Measurements from ENCODE around the gene TOPAZ1. TPM values are rescaled to one million over a fixed set of nuclear protein-coding genes. Genes with fewer than 3 reads are reported as not detected.

The TOPAZ1 gene
- total and polyA plus RNA-seq, 3 donors from 2014 or later: 2.5 to 11.7 (median 7.4) TPM

DNA sequence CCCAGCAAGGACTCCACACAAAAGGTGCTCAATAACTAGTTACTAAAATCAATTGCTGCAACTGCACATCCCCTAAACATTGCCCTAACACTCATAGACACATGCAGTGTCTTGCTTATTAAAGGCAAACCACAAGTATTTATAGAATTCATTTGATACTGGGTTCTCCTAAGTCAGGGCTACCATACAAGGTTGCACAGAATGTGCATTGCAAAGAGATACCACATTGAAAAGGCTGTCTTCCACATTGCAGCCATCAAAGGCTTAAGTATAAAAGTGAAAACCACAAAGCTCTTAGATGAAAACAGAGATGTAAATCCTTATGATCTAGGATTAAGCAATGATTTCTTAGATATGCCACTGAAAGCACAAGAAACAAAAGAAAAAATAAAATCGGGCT is 33.6 kb upstream of the TOPAZ1 start:
- intact Hi-C loops (cut with DNase I; ENCODE audit: low total_unique reads): no loop called here
- 74 to 94% methylated on average over 1 of the region's 1 CpG for WGBS, 2 donors
- Histone ChIP-seq H3K27ac (no peak overlapping the region), H3K27me3 (no peaks in the 10 kb centered on the region), H3K4me3 (no peak overlapping the region), H3K4me1 (no peaks in the 10 kb centered on the region), H3K9me3 (no peaks in the 10 kb centered on the region), H3K36me3 (ENCODE audit: low read depth, missing control alignments) (no peaks in the 10 kb centered on the region)
- no peak for DNase-seq
- TF ChIP-seq POLR2A (IDR thresholded peaks at IDR 0.05): no peak
- TF ChIP-seq, protein P1, sequence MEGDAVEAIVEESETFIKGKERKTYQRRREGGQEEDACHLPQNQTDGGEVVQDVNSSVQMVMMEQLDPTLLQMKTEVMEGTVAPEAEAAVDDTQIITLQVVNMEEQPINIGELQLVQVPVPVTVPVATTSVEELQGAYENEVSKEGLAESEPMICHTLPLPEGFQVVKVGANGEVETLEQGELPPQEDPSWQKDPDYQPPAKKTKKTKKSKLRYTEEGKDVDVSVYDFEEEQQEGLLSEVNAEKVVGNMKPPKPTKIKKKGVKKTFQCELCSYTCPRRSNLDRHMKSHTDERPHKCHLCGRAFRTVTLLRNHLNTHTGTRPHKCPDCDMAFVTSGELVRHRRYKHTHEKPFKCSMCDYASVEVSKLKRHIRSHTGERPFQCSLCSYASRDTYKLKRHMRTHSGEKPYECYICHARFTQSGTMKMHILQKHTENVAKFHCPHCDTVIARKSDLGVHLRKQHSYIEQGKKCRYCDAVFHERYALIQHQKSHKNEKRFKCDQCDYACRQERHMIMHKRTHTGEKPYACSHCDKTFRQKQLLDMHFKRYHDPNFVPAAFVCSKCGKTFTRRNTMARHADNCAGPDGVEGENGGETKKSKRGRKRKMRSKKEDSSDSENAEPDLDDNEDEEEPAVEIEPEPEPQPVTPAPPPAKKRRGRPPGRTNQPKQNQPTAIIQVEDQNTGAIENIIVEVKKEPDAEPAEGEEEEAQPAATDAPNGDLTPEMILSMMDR (IDR thresholded peaks at IDR 0.05): no peak

DNA sequence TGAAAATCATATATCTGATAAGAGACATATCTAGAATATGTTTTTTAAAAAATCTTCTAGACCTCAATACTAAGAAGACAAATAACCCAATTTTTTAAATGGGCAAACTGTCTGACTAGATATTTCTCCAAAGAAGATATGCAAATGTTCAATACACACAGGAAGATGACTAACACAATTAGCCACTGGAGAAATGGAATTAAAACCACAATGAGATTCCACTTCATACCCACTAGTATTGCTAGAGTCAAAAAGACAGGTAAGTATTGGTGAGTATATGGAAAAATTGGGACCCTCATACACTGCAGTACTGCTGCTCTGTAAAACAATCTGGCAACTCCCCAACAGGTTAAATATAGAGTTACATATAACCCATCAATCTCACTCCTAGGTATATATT is 33.1 kb upstream of the TOPAZ1 start:
- Histone ChIP-seq H3K9me3 (no peaks in the 10 kb centered on the region), H3K4me1 (no peaks in the 10 kb centered on the region), H3K27ac (no peak overlapping the region), H3K27me3 (no peaks in the 10 kb centered on the region), H3K4me3 (no peak overlapping the region), H3K36me3 (ENCODE audit: low read depth, missing control alignments) (no peaks in the 10 kb centered on the region)
- TF ChIP-seq, protein P1 (IDR thresholded peaks at IDR 0.05): no peak
- no peak for TF ChIP-seq POLR2A (IDR thresholded peaks at IDR 0.05)
- intact Hi-C loops (cut with DNase I; ENCODE audit: low total_unique reads): no loop called here
- DNase-seq: no peak

DNA sequence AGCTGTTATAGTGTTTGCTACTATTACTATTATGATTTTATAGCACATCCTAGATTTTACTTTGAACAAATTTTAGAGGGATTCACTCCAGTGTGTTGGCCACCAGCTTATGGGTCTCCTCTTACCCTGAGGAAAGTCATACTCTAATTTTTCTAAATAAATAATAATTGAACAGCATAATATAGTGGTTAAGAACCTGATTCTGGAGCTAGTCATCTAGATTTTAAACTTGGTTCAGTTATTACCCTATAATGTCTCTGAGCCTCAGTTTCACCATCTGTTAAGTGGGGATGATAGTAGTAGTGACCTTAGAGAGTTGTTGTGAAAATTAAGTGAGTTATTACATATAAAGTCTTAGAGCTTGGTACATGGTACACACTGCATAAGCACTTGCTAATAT is 30.7 kb upstream of the TOPAZ1 start:
- Histone ChIP-seq H3K36me3 (ENCODE audit: low read depth, missing control alignments) (no peaks in the 10 kb centered on the region), H3K27me3 (no peaks in the 10 kb centered on the region), H3K27ac (no peak overlapping the region), H3K4me1 (no peaks in the 10 kb centered on the region), H3K4me3 (no peak overlapping the region), H3K9me3 (no peaks in the 10 kb centered on the region)
- intact Hi-C loops (cut with DNase I; ENCODE audit: low total_unique reads): no loop called here
- TF ChIP-seq POLR2A (IDR thresholded peaks at IDR 0.05): no peak
- TF ChIP-seq, protein P1 (IDR thresholded peaks at IDR 0.05): no peak
- no peak for DNase-seq

DNA sequence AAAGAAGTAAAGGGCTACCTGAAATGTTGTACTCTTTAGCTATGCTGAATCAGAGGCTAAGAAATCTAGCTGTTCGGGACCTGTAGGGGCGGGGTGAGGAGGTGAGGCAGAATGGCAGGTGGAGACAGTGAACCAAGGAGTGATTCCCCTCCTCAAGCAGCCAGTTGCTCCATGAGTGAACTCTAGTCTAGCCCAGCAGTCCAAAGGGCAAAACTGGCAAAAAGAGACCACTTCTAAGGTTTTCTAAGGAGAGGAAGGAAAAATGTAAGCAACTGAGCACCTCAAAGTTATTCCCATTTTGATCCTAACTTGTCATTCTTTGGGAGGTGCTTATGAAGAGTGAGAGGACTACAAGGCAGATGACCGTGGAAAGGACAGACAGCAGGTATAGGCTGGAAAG is 19.3 kb upstream of the TOPAZ1 start:
- H3K4me1 ChIP-seq: no peaks in the 10 kb centered on the region
- WGBS, 2 donors: 44 to 46% methylated on average over 3 of the region's 3 CpGs
- no peaks in the 10 kb centered on the region for H3K27me3 ChIP-seq
- no peaks in the 10 kb centered on the region for H3K9me3 ChIP-seq
- H3K4me3 ChIP-seq: no peak overlapping the region
- H3K36me3 ChIP-seq (ENCODE audit: low read depth, missing control alignments): no peaks in the 10 kb centered on the region
- intact Hi-C loops (cut with DNase I; ENCODE audit: low total_unique reads): no loop called here
- no peak overlapping the region for H3K27ac ChIP-seq
- TF ChIP-seq, protein P1 (IDR thresholded peaks at IDR 0.05): no peak
- no peak for TF ChIP-seq POLR2A (IDR thresholded peaks at IDR 0.05)
- DNase-seq: no peak

DNA sequence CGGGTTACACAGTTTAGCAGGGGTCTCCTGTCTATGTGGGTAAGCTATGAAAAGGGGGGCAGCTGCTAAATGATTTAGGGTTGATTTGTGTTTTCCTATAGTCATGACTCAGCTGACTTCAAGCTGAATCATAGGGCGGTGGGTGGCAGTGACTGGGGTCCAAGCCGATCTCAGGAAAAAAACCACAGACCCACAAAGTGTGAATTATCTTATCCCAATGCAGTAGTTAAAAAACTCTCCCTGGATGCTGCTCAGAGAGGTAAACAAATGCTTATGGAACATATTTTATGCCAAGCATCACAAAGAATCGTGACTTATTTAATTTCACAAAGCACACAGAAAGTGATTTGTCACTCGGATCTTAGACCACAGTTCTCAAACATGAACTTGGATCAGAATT is 18.4 kb upstream of the TOPAZ1 start:
- Histone ChIP-seq H3K4me3 (no peak overlapping the region), H3K4me1 (no peaks in the 10 kb centered on the region), H3K9me3 (no peaks in the 10 kb centered on the region), H3K27me3 (no peaks in the 10 kb centered on the region), H3K27ac (no peak overlapping the region), H3K36me3 (ENCODE audit: low read depth, missing control alignments) (no peaks in the 10 kb centered on the region)
- DNase-seq: no peak
- TF ChIP-seq POLR2A (IDR thresholded peaks at IDR 0.05): no peak
- TF ChIP-seq, protein P1 (IDR thresholded peaks at IDR 0.05): no peak
- 80% methylated on average over 5 of the region's 5 CpGs for WGBS, 2 donors
- intact Hi-C loops (cut with DNase I; ENCODE audit: low total_unique reads): no loop called here
